Activated CD4-positive, alpha-beta T cell treated with anti-CD3 and anti-CD28 coated beads, Interleukin-2, amount 50 U/mL, for 4 hours (primary cell): Measurements from ENCODE around the gene ATP8A2.

Source experiments
- DNase-seq, 2 experiments: peaks; one replicate each; pipeline ENCODE4 v3.0.0-alpha.2; 2020

The ATP8A2 gene

DNA sequence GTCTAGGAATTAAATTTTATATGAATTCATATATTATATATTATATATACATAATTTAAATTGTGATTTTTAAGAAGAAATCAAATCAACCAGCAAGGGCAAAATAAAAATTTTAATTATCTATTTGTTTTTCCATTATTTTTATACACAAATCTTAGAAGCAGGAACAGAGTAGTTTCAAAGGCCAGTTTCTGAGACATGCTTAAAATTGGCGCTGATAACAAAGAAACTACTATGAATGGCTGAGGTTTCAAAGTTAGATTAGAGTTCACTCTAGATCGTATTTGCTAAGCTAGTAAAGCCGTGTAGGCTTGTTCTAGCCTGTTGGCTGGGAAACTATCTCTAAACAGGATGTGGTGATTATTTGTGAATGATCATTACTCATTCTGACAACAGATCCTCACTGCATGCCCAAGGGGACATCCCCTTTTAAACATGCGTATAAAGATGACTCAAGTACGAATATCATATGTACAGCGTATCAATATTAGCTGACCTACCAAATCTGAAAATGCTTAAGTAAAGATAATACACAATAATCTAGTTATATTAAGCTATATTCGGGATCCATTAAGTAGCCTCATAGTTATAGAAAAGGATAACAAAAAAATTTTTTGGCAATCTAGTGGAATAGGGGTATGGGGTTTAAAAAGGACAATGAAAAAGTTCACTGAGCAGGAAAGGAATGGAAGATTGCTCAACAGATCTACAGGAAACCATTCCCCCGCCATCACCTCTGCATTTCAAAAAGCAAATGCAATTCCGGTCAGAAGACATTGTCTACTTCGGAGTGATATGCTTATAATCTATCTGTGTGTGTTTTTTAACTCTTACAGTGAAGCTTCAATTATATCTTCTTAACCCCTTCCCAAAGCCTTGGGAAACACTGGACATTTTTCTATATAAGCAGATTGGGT is 529.9 kb downstream of the ATP8A2 start:
- peak; percentile 21 to 25 for DNase-seq

GRCh38 chr13:25902455-25902854 is 530.7 kb downstream of the ATP8A2 start:
- no peak for DNase-seq

DNA sequence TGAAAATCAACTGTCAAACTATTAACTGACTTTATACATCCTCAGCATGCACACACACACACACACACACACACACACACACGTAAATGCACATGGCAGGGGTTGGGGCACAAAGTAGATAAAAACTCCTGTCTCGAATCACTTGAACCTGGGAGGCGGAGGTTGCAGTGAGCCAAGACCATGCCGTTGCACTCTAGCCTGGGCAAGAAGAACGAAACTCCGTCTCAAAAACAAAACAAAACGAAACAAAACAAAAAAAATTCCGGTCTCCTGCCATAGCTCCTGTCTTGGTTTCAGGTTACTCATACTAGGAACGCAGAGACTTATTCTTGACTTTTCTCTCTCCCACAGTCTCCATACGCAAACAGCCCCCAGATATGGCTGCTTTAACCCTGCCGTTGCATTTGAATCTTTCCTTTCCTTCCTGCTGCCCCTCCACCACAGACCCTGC is 531.1 kb downstream of the ATP8A2 start:
- no peak for DNase-seq

DNA sequence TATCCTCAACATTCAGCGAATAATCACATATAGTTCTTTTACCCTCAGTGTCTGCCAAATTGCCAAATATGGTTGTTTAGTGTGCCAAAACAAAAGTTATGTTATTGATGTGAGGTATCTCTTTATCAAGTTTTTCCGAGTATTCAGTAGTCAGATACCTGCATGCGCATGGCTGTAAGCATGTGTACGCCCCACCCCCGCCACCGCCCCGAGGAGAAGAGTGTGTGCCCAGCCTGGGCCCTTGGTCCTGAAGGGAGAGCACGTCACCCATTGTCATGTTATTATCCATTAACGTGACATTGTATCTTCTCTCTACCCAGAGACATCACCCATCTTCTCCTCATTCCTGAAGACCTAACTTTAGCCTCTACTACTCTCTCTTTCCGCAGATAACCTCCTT is 533.1 kb downstream of the ATP8A2 start:
- no peak for DNase-seq

DNA sequence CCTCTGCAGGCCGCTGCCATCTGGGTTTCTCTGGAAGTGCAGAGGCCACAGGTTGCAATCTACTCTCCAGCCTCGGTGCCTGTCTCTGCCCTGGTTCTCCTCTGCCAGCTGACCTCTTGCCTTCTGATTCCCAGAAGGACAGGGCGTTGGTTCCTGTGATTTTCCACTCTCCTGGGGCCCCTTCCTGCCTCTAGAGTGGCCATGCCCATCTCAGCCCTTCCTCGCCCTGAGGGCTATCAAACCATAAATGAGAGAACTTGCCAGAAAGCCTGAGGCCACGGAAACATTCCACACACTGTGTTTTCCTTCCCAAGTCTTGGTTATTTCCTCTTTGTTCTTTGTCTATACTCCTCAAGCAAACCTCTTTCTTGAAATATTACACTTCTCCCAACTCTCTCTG is 533.8 kb downstream of the ATP8A2 start:
- no peak for DNase-seq

DNA sequence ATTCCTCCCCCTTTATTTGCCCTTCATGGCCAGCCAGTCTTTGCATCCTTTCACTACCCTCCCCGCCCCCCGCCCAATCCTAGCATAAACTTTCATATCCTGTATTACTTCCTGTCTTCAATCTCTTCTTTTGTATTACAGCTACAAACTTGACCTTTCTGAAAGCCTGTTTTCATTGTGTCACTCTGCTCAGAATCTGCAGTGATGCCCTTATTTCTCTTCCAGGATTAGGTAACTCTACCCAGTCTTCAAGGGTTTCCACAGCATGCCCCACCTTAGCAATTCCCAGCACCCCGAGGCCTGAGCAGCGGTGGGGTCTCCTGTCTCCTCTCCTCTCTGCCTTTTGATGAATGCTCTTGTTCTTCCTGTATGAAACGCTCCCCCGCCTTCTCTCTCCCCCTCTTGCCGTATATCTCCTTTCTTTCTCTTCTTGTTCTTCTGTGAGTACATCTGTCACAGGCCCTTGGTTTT is 534.5 kb downstream of the ATP8A2 start:
- DNase-seq, result no peak

- DNase-seq, result no peak
Observed at GRCh38 chr13:25908366-25908765, 536.6 kb downstream of the ATP8A2 start.

- no peak for DNase-seq
Observed at GRCh38 chr13:25910243-25910642, 538.5 kb downstream of the ATP8A2 start.

GRCh38 chr13:25910991-25911419 is 539.2 kb downstream of the ATP8A2 start:
- no peak for DNase-seq

- no peak for DNase-seq
Observed at GRCh38 chr13:25912961-25913360, 541.2 kb downstream of the ATP8A2 start.

GRCh38 chr13:25915840-25916518 is 544.2 kb downstream of the ATP8A2 start:
- no peak for DNase-seq

DNA sequence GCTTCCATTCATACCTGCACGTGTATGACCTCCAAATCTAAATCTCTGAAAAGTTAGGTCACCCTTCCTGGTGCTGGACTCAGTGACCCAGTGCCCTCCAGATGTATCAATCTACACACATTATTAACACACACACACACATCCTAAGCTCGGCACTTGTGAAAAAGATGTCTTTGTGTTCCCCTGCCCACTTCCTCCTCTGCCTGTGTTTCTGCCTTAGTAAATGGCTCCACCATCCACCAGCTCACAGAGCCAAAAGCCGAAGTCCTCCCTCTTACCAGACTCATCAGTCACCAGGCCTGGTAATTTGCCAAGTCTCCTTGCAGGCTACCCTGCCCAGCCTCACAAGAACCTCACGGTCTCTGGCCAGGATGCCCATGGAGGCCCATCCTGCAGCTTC is 548.5 kb downstream of the ATP8A2 start:
- DNase-seq, result no peak

GRCh38 chr13:25920931-25921330 is 549.2 kb downstream of the ATP8A2 start:
- no peak for DNase-seq

GRCh38 chr13:25922376-25922775 is 550.6 kb downstream of the ATP8A2 start:
- no peak for DNase-seq

DNA sequence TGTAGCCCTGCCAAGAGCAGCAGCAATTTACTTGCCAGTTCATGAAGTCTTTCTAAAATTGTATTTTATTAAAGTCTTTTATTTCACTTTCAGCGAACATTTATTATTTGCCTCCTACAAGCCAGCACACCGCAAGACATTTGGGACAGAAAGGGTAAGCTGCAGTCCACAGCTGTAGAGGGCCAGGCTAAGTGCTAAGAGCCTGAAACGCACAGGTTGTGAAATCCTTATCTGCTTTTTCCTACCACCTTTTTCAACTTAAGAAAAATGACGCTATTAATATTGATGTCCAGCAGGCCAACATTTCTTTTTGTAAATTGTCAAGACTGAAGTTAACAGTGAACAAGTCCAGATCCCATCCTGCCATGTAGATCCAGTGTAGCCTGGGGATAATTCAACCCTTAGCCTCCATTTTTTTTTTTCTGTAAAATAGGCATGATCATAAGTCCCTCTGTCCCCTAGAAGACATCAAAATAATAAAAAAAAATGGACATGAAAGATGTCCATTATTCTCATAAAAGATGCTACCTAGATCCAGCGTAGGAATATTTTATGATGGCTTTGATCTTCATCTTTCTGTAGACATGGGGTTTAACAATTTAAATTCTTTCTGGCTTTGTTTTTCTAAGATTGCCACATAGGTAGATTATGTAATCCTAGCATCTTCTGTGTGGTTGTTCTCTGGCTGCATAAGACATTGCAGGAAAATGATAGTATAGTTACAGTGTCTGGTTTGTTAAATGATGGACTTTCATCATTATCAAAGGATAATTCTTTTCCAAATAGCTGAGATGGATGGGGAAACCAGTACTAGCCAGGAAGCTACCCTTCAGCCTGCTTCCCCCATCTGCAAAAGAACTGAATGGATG is 551.7 kb downstream of the ATP8A2 start:
- DNase-seq, result no peak

GRCh38 chr13:25927363-25927762 is 555.6 kb downstream of the ATP8A2 start:
- DNase-seq, result no peak

DNA sequence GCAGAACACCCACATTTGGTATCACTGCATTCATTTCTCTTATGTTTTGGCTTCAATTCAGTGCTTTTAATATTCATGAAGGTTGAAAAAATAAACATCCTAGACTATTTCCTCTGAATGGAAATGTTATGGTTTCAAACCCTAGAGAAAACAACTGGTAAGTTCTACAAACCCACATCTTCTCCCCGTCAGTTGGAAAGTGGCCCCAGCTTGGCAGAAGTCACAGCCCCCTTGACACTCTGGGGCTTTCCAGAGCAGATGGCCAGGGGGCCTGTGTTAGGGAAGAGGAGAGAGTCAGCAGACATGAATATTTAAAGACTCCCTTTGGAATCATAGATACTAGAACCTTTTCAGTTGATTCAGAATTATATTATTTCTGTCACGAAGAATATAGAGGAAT is 556.2 kb downstream of the ATP8A2 start:
- no peak for DNase-seq

GRCh38 chr13:25928941-25929505 is 557.2 kb downstream of the ATP8A2 start:
- DNase-seq, result no peak

- no peak for DNase-seq
Observed at GRCh38 chr13:25929816-25930215, 558.0 kb downstream of the ATP8A2 start.

- DNase-seq, result no peak
Observed at GRCh38 chr13:25930653-25931052, 558.9 kb downstream of the ATP8A2 start.

GRCh38 chr13:25932365-25932764 is 560.6 kb downstream of the ATP8A2 start:
- no peak for DNase-seq

DNA sequence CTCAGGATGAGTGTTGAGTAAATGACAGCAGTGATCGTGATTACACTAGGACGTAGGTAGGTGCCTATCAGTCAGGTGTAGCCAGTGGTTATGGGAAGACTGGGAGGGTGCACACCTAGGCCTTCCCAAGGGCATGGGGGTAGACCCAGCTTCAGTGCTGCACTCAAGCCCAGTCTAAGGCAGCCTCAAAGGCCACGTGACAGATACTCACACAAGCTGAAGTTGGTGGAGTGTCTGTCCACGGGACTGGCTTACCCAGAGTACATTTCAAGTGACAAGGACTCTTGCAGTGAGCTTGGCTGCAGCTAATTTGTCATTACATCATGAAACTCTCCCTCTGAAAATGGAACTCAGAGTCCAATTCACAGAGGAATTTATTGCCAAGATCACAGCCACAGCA is 561.7 kb downstream of the ATP8A2 start:
- DNase-seq, result no peak

- no peak for DNase-seq
Observed at GRCh38 chr13:25934127-25934526, 562.4 kb downstream of the ATP8A2 start.
